NOMO-1 (cell line): ENCODE results near the gene SLC43A1.

Experiments used
- DNase-seq, 2 experiments: peaks; one replicate each; lab custom pipeline; 2025; ENCODE audit not compliant: unreplicated experiment in 2 of 2; lab: John Stamatoyannopoulos, UW

SLC43A1 gene

DNA sequence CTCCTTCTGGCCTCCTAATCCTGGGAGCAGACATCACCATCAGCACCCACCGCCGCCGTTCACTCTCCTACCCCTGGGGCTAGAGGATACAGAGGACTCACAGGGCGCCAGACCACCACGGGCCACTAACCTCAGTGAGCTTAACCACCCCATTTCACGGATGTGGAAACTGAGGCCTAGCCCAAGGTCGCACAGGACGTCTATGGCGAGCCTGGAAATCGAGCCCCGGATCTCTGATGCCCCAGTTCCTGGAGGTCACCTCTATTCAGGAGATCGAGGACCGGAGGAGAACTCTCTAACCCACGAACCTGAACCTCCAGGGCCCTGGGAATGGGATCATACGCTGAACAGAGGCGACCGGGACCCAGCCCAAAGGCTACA is 14.7 kb upstream of the SLC43A1 start:
- no peak for DNase-seq

DNA sequence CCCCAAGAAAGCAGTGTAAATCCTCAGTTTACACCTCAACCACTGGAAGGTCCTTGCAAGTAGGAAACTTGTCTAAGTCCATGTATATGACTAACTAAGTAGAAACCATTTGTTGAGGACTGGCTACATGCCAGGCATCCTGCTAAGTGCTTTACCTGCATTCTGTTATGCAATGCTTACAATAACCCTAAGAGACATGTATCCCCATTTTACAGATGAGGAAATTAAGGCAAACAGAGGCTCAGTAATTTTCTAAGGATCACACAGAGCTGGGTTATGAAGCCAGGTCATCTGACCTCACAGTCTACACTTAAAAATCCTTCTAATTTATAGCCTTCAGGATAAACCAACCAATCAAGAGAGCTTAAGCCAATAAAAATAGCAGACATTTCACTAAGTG is 13.5 kb upstream of the SLC43A1 start:
- DNase-seq = no peak

DNA sequence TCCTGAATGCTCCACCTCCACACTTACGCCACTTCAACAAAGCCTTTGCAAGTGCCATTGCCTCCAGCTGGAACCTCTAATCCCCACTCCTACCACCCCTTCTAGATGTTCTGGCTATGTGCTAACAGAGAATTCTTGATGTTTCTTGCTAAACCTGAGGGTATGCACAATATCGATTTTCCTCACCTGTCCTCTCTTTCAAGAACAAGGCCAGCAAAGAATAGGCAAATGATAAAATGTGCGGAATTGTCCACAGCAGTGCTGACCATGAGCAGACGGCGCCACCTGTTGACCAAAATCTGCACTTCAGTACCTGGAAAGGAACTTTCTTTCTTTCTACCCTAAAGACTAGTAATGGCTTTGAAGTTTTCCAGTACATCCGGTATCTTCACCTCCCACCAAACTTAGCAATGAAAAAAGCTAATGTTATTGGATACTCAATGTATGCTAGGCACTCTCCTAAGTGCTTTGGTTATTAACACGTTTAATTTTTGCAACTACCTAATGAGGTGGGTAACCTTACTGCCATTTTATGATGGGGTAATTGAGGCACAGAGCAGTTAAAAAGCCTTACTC is 11.6 kb upstream of the SLC43A1 start:
- DNase-seq = peak; percentile 38 to 56

DNA sequence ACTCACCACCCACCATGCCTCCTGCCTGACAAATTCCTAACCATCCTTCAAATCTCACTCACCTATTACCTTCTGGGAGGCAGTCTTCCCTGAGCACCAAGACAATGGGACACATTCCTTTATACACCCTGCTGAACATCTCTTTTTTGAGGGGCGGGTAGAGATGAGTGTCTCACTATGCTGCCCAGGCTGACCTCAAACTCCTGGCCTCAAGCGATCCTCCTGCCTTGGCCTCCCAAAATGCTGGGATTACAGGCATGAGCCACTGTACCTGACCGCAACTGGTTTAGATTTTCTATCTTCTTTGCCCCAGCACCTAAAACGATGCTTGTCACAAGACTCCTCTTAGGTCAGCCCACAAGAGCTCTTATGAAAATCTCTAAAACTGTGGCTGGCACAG is 7.9 kb upstream of the SLC43A1 start:
- DNase-seq = no peak

DNA sequence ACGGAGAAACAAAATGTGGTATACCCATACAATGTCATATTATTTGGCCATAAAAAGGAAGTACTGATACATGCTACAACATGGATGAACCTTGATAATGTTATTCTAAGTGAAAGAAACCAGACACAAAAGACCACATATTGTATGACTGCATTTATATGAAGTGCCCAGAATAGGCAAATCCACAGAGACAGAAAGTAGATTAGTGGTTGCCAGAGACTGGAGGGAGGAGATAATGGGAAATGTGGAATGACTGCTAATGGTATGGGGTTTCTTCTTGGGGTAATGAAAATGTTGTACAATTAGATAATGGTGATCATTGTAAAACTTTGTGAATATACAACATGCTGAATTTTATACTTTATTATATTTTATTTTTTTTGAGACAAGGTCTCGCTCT is 5.6 kb upstream of the SLC43A1 start:
- no peak for DNase-seq

DNA sequence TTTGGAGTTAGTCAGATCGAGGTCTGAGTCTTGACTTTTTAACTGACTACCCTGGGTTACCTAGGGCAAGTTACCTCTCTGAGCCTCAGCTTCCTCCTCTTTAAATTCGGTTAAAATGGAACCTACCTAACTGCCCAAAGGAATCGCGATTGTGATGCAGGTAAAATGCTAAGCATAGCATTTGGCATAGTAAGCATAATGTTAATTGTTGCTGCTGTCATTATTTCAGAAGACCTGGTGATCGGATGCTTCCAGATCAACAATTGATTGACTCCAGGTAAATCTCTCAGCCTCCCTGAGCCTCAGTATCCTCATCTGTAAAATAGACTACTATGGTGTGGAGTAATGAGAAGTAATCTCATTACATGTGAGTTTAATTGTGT is 550 bp upstream of the SLC43A1 start:
- DNase-seq = no peak

DNA sequence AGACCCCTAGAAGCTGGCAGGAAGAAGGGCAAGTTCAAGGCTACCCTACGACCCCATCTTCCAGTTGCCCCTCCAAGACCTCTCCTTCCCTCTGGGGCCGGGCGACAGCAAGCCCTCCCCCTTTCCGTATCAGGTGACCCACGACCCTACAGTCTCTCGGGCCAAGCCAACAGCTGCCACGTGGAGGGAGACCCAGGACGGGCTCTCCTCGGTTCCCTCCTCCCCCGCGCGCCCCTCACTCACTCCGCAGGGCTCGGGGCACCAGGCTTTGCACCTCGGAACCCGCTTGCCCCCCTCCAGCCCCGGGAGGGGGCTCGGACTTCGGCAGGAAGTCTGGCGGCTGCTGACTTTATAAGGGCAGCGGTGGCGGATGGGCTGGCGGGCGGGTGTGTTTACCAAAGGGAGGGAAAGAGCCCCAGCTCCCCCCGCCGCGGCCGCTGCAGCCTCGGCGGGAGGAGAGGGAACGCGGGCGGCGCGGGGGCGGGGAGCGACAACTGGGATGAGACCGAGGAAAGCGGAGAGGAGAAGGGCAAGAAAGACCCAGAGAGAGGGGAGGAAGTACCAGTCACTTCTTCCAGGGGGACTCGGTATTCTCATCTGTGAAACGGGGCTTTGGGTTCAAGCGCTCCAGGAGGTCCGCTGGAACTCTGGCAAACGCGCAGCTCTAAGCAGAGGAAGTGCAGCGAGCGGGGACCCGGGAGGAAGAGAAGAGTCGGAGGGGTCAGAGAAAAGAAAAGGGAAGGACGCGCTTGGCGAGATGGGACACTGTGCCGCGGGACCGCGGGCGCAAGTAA is 767 bp downstream of the SLC43A1 start:
- peak in 1 of 2 experiments; percentile 18 for DNase-seq

DNA sequence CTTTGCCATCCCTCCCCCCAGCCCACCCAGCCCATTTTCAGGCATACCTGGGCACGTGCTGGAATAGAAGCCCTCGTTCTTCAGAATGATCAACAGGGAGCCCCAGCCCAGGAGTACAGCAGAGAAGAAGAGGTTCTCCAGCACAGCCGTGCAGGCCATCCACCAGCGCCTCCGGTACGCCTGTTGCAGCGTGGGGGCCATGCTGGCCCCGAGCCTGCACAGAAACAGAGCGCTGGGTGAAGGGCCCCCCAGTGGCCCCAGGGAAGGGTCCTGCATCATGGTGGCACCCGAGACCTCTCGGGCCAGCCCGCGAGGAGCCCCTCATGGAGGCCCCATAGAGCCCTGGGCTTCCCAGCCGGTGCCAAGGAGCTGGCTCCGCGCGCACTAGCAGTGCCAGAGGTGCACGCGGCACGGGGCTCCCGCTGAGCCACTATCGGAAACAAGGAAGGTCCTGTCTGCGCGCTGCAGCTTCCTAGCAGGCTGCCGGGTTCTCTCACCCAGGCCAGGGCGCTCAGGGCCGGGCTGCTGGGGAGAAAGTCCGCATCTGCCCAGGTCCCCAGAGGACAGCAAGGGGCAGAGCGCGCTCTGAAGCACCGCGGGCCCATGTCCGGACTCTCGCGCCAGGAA is 1.5 kb downstream of the SLC43A1 start:
- DNase-seq = no peak

DNA sequence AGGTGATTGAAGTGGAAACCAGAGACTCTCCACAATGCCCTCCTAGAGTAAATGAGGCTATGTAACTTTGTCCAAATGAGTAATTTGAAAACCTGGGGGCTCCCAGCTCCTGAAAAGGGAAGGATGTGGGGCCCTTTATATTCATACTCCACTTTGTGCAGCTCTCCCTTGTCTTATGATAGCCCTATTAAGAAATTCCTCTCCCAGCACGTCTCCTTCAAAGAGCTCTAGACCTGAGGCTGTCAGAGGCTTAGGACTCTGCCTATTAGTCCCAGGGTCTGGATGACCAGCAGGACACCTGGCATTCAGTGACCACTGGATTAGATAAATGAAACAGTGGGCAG is 2.1 kb downstream of the SLC43A1 start:
- no peak for DNase-seq

DNA sequence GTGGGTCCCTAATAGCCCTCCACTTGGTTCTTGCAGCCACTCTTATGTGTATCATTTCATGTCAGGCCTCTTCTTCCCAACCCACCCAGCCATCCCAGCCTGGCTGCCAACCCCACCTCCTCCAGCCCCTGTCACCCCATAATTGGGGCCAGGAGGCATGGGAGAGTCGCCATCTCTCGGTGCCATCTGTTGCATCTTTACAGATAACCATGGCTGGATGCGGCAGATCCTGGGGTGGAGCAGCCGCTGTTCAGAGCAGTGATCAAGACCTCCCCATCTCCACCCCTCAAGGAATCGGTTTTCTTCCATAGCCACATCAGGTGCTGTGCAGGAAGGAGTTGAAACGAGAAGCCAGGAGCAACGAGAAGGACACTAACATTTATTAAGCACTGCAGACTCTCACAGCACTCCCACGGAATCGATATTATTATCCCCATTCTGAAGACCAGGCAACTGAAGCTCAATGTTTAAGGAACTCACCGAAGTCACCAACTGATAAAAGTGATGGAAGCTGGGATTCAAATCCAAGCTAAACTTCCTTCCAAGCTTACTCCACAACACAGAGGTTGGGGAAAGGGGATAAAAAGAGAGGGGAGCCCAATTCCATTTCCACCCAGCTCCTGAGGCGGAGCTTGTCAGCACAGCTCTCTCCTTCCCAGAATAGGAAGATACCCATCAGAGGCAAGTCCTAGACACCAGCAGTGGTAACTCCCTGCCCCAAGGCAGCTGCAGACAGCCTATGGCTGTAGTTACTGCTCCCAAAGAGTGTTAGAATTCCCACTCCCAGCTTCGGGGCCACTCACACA is 2.7 kb downstream of the SLC43A1 start:
- DNase-seq = no peak

DNA sequence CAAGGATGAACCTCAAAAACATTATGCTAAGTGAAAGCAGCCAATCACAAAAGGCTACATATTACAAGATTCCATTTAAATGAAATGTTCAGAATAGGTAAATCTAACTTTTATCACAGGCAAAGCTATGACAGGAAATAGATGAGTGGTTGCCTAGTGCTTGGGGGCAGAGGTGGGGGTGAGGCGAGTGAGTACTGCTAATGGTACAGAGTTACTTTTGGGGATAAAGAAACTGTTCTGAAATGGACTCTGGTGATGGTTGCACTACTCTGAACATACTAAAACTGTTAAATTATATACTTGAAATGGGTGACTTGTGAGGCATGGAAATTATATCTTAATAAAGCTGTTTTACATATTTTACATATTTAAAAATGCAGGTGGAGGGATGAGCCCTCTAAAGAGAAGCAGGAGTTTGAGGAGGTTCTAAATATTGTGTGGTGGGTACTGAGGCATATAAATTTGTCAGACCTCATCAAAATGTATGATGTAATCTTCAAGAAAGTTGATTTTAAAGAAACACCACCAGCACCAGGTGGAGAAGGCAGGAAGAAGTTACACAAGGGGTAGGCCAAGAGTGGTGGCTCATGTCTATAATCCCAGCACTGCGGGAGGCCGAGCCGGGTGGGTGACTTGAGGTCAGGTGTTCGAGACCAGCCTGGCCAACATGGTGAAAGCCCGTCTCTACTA is 3.6 kb downstream of the SLC43A1 start:
- DNase-seq = no peak

DNA sequence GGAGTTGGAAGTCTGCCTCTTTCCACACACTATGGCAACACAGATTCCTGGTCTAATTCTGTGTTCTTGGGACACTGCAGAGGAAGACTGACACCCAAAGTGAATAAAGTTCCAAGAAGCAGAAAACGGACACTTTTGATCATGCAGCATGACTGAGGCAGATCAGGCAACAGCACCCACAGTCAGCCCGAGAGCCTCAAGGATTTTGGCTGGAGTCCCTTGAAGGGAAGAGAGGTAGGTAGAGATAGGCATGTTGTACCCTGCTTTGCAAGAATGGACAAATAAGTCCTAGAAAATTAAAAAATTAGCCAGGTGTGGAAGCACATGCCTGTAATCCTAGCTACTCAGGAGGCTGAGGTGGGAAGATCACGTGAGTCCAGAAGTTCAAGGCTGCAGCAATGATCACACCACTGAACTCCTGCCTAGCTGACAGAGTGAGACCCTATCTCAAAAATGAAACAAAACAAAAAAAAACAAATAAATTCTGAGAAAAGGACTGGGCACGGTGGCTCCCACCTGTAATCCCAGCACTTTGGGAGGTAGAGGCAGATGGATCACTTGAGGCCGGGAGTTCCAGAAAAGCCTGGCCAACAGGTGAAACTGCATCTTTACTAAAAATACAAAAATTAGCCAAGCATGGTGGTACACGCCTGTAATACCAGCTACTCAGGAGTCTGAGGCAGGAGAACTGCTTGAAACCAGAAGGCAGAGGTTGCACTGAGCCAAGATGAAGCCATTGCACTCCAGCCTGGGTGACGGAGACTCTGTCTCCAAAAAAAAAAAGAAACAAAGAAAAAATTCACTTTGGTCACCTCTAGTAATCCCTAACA is 6.9 kb downstream of the SLC43A1 start:
- no peak for DNase-seq

DNA sequence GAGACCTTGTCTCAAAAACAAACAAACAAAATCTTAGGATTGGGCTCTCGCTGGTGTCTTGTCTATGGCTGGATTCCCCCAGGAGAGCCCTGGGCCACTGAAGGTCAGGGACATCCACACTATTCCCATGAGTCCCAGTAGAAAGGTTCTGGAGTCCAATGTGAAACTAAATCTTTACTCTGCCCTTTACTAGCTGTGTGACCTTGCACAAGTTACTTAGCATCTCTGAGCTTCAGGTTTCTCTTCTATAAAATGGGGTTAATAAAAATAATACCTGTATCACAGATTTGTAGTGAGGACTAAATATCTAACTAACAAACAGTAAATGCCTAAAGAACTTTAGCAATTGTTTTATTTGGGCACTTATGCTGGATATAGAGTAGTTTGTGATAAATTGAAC is 9.0 kb downstream of the SLC43A1 start:
- DNase-seq = no peak

DNA sequence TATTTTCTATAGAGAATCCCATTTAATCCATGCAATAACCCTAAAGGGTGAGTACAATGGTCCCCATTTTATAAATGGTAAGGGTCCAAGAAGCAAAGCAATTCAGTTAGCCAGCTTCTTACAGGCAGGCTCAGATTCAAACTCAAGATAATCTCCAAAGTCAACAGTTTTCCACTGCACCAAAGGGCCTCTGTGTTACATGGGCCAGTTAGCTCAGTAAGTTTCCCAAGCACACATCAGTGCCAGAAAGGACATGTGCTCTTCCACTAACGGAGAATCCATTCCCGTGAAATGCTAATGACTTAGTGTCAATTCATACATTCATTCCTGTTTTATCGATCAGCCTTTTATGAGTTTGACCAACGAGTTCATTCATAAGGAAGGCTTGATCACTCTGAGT is 11.0 kb downstream of the SLC43A1 start:
- DNase-seq = no peak

DNA sequence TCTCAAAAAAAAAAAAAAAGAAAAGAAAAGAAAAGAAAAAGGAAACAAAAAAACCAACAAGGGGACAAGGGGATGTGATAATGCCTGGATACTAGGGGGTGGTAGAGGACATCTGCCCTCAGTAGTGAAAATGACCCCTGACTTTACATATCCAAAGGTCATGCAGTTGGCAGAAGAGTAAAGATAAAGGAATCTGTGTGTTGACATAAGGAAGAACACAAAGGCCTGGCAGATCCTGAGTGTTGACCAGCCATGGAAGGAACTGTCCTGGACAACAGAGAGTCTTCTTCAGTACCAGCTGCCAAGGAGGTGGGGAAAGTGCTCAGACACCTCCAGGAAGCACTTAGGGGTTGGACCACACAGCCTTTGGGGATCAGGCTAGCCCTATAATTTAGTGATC is 12.6 kb downstream of the SLC43A1 start:
- DNase-seq = no peak

DNA sequence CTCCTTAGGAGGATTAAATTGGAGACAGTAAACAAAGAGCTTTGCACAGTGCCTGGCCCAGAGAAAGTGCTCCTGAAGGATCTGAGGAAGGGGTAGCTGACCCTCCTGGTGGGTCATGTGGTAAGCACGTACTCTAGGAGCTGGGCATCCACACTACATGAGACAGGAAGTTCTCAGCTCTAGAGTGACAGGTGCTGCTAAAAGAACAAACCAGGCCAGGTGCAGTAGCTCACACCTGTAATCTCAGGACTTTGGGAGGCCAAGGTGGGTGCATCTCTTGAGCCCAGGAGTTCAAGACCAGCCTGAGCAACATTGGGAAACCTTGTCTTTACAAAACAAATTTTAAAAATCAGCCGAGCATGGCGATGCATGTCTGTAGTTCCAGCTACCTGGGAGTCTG is 13.1 kb downstream of the SLC43A1 start:
- no peak for DNase-seq

DNA sequence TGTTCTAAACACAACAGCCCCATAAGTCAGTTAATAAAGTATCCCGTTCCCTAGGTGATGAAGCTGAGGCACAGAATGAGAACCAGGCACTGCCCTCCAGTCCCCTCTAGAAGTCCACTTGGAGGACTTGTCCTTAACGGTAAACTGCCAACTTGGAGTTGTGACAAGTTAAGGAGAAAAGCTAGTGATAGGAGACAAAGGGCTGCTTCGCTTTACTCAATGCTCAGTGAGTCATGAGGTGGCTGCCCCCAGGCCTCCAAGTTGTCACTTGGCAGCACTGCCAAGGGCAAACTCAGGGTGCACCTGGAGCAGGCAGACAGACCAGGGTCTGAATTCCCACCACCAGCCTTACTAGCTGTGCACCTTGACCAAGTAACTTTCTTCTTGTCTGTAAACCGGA is 13.5 kb downstream of the SLC43A1 start:
- DNase-seq = no peak

DNA sequence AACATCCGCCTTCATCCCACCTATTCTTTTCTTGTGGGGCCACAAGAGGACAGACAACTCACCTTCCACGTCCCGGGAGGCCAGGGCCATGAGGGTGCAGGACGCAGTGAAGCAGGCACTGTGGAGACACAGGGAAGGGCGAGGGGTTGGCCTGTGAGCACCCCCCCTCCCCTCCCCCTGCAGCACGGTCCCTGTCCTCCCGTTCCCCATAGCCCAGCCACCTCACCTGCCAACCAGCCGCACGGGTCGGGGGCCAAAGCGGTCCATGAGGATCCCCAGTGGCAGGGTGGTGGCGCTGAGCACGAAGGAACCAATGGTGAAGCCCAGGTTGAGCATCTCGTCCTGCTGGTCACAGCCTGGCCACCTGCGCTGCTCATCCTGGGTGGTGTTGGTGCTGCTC is 14.6 kb downstream of the SLC43A1 start:
- DNase-seq = no peak

DNA sequence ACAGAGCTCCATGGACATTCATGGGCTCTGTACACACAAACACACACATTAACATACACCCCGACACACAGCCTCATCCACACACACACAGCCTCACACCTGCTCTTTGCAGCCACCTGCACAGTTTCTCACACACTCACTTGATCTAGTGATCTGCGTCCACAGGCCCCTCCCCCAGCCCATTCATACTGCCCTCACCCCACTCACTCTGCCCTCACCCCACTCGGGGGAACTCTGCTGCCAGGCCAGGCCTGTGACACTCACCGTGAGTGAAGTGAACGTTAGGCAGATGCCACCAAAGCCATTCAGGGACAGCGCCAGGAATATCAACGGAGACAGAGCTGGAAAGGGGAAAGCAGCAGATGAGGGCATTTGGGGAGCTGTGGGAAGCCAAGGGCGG is 15.0 kb downstream of the SLC43A1 start:
- no peak for DNase-seq

DNA sequence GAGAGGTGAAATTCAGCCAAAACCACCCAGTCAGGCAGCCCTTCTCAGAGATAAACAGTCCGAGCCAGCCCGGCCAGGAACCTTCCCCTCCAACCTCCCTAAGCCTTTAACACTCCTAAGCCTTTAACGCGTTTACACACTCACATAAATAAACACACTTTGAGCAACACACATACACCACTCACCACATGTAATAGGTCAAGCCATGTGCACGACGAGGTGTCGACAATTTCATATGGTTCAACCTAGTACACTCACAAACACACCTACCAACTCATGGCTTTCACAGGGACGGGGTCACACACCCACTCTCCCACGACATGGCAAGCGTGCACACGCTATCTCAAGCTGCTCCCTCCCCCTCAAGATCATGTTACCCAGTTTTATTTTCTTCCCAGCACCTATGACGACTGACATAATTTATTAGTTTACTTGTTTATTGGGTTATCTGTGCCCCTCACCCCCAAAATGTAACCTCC is 15.5 kb downstream of the SLC43A1 start:
- DNase-seq = no peak
